ENCODE results near the gene PRICKLE1. TPM values are rescaled to one million over a fixed set of nuclear protein-coding genes. Genes with fewer than 3 reads are reported as not detected.

Gene PRICKLE1
- total RNA-seq, 4 donors from 2014 or later = 5.9 to 61.4 (median 28.4) TPM

GRCh38 chr12:42570076-42570475 lies 19.5 kb downstream of the PRICKLE1 start:
- H3K27ac ChIP-seq = no peak overlapping the region
- no peak for DNase-seq
- no peaks in the 10 kb centered on the region for H3K4me1 ChIP-seq
- intact Hi-C loops (cut with DNase I; ENCODE audit: low total_unique reads) = no loop called here
- H3K9me3 ChIP-seq = no peaks in the 10 kb centered on the region
- H3K4me3 ChIP-seq = no peak overlapping the region
- TF ChIP-seq POLR2A (IDR thresholded peaks at IDR 0.05) = no peak
- TF ChIP-seq, protein P1, sequence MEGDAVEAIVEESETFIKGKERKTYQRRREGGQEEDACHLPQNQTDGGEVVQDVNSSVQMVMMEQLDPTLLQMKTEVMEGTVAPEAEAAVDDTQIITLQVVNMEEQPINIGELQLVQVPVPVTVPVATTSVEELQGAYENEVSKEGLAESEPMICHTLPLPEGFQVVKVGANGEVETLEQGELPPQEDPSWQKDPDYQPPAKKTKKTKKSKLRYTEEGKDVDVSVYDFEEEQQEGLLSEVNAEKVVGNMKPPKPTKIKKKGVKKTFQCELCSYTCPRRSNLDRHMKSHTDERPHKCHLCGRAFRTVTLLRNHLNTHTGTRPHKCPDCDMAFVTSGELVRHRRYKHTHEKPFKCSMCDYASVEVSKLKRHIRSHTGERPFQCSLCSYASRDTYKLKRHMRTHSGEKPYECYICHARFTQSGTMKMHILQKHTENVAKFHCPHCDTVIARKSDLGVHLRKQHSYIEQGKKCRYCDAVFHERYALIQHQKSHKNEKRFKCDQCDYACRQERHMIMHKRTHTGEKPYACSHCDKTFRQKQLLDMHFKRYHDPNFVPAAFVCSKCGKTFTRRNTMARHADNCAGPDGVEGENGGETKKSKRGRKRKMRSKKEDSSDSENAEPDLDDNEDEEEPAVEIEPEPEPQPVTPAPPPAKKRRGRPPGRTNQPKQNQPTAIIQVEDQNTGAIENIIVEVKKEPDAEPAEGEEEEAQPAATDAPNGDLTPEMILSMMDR (IDR thresholded peaks at IDR 0.05) = no peak
- no peaks in the 10 kb centered on the region for H3K36me3 ChIP-seq
- no peaks in the 10 kb centered on the region for H3K27me3 ChIP-seq

GRCh38 chr12:42568952-42569915 lies 20.3 kb downstream of the PRICKLE1 start:
- no peak overlapping the region for H3K27ac ChIP-seq
- intact Hi-C loops (cut with DNase I; ENCODE audit: low total_unique reads) = no loop called here
- no peak for DNase-seq
- no peak overlapping the region for H3K4me3 ChIP-seq
- no peaks in the 10 kb centered on the region for H3K27me3 ChIP-seq
- no peaks in the 10 kb centered on the region for H3K4me1 ChIP-seq
- no peaks in the 10 kb centered on the region for H3K9me3 ChIP-seq
- H3K36me3 ChIP-seq = no peaks in the 10 kb centered on the region
- no peak for TF ChIP-seq POLR2A (IDR thresholded peaks at IDR 0.05)
- TF ChIP-seq, protein P1 (IDR thresholded peaks at IDR 0.05) = peak; percentile 51 to 59 (median 56)

DNA sequence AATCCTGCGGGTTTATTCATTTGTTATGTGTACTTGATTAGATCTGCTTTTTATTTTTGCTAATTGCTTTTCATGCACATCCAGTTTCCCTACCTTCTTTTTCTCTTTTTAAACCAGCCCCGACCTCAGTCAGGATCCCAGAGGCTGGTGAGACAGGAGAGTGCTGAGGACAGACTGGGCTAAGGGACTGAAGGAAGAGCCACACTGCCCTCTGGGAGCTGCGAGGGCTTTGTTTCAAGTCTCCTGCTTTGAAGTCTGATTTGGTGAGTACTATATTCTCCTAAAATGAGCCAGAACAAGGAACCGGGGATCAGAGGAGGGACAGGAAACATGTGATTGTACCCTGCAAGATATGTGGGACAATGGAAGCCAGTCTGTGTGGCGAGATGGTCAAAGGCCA lies 23.9 kb downstream of the PRICKLE1 start:
- Histone ChIP-seq H3K27me3 (no peaks in the 10 kb centered on the region), H3K4me1 (no peaks in the 10 kb centered on the region), H3K9me3 (no peaks in the 10 kb centered on the region), H3K36me3 (no peaks in the 10 kb centered on the region), H3K27ac (no peak overlapping the region), H3K4me3 (no peak overlapping the region)
- no peak for DNase-seq
- TF ChIP-seq, protein P1 (IDR thresholded peaks at IDR 0.05) = no peak
- no peak for TF ChIP-seq POLR2A (IDR thresholded peaks at IDR 0.05)
- intact Hi-C loops (cut with DNase I; ENCODE audit: low total_unique reads) = no loop called here

DNA sequence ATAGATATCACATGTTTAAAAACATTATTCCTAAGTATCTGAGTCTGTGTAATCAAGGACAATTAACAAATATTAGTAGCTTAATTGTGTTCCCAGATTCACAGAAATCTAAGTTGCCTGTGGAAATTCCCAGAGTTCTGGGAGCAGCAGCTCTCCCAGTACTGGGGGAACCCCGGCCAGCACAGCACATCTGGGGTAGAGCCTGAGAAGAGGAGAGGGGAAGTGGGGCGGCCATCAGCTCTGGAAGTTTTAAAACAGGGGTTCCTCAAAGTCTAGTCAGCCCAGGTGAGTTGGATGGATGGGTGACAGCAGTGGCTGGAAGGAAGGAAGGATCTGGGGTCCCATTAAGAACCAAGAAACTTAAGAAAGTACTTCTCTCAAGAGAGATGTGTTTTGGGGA lies 24.6 kb downstream of the PRICKLE1 start:
- Histone ChIP-seq H3K27me3 (no peaks in the 10 kb centered on the region), H3K9me3 (no peaks in the 10 kb centered on the region), H3K36me3 (no peaks in the 10 kb centered on the region), H3K27ac (no peak overlapping the region), H3K4me1 (no peaks in the 10 kb centered on the region), H3K4me3 (no peak overlapping the region)
- TF ChIP-seq, protein P1 (IDR thresholded peaks at IDR 0.05) = no peak
- no peak for TF ChIP-seq POLR2A (IDR thresholded peaks at IDR 0.05)
- intact Hi-C loops (cut with DNase I; ENCODE audit: low total_unique reads) = no loop called here
- DNase-seq = no peak

DNA sequence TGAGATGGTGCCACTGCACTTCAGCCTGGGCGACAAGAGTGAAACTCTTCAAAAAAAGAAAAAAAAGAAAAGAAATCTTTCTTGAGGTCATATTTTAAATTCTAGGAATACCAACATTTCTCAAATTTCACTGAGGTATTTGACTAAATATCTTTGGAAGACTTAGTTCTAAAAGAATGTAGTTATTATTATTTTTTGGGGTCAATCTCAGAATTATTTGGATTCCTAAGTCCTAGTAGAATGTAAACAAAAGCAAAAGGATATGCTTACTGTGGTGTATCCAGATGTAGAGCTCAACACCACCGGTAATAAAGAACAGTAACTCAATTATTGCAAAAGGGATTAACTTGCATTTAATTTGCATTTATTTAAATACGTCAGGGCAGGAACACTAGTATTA lies 25.0 kb downstream of the PRICKLE1 start:
- TF ChIP-seq, protein P1 (IDR thresholded peaks at IDR 0.05) = no peak
- TF ChIP-seq POLR2A (IDR thresholded peaks at IDR 0.05) = no peak
- Histone ChIP-seq H3K4me3 (no peak overlapping the region), H3K36me3 (no peaks in the 10 kb centered on the region), H3K4me1 (no peaks in the 10 kb centered on the region), H3K27ac (no peak overlapping the region), H3K27me3 (no peaks in the 10 kb centered on the region), H3K9me3 (no peaks in the 10 kb centered on the region)
- intact Hi-C loops (cut with DNase I; ENCODE audit: low total_unique reads) = no loop called here
- no peak for DNase-seq

All from uterus (tissue), 4 donors.